ENCODE data around the gene LCN6.
"Not testable (repeated sequence)": the region's sequence is repeated elsewhere in the genome, so short reads cannot be mapped to it uniquely, and the experiment has no call there.

LCN6 gene

DNA sequence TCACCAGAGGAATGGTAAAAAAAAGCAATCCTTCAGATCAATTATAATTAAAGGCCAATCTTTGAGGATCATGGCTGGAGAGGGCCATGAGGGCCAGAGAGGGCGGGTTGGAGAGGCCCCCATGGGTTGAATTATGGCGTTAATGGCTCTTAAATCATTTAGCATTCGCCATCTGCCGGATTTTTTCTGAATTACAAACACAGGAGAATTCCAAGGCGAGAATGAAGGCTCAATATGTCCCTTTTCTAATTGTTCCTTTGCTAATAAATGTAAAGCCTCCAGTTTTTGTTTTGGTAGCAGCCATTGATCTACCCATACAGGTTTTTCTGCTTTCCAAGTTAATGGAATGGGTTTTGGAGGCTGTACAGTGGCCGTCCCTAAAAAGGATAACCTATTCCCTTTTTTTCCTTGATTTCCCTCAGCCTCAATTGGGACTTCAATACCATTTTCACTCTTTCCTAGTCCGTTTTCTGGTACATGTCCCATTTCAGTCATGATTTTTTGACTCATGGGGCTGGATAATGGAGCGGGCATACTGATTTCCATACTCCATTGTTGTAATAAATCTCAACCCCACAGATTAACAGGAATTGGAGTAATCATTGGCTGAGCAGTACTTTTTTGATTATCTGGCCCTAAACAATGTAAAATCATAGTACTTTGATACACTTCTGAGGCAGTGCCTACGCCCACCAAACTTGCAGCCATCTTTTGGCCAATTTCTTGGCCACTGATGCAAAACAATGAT, 36.1 kb upstream of the LCN6 start:
- DNase-seq (ENCODE audit: low spot score) = no peak

DNA sequence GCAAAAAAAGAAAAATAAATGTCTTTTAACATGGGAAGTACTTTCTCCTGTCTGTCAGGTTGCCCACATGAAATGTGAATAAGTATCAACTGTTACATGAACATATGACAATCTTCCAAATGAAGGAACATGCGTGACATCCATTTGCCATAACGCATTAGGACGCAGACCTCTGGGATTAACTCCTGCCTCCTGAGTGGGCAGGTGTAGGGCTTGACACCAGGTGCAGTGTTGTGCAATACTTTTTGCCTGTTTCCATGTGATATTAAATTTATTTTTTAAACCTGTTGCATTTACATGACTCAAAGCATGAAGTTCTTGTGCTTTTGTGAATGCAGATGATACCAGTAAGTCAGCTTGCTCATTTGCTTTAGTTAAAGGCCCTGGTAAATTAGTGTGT, 34.1 kb upstream of the LCN6 start:
- no peak for DNase-seq (ENCODE audit: low spot score)

DNA sequence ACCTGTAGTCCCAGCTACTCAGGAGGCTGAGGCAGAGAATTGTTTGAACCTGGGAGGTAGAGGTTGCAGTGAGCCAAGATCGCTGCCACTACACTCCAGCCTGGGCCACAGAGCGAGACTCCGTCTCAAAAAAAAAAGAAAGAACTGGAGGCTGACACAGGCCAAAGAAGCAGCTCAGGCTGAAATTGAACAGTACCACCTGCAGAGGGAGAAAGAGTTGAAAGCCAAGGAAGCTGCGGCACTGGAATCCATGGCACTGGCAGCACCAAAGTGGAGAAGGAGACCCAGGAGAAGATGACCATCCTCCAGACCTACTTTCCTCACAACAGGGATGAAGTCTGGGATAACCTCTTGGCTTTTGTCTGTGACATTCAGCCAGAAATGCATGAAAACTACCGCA, 31.5 kb upstream of the LCN6 start:
- DNase-seq (ENCODE audit: low spot score) = no peak

DNA sequence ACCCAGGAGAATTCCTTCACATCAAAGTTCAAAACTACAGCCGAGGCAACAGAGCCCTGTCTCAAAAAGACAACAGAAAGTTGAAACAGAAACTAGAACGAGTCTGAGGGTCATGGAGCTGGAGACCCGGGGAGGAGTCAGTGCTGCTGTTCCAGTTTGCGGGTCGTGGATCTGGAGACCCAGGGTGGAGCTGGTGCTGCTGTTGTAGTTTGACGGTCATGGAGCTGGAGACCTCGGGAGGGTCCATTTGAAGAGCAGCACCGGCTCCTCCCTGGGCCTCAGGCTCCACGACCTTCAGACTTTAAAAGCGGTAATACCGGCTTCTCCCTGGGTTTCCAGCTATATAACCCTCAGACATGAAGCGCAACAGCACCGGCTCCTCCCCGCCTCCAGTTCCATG, 29.0 kb upstream of the LCN6 start:
- DNase-seq (ENCODE audit: low spot score) = no peak

DNA sequence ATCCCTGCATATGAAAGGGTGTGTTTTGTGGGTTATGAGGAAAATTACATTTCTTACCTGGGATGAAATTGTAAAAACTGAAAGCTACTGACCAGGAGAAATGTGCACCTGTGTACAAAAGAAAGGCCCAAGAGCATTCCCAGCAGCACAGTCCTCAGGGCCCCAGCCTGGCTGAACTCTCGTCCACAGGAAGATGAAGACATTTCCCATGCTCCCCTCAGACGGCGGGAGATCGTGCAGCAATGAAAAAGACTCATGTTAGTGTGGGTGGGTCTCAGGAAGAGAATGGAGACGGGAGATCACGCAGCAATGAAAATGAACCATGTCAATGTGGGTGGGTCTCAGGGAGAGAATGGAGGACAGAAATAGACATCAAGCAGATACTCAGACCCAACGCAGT, 28.6 kb upstream of the LCN6 start:
- DNase-seq (ENCODE audit: low spot score) = no peak

DNA sequence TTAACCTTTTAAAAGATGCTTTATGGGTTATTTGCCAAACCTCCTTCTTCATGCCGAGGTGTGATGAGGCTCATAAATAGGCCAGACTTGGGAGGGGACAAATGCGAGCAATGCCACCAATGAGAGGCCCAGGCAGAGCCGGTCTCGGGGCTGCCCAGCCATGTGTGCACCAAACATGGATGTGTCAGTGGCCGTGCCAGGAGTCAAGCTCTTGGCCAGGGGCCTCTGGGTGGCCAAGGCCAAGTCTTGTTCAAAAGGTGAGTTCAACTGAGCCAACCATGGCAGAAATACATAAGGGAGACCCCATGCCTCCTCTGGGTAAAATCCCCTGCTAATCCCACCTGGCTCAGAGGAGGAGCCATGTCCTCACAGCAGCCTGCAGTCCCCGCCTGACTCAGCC, 26.9 kb upstream of the LCN6 start:
- DNase-seq (ENCODE audit: low spot score) = no peak

DNA sequence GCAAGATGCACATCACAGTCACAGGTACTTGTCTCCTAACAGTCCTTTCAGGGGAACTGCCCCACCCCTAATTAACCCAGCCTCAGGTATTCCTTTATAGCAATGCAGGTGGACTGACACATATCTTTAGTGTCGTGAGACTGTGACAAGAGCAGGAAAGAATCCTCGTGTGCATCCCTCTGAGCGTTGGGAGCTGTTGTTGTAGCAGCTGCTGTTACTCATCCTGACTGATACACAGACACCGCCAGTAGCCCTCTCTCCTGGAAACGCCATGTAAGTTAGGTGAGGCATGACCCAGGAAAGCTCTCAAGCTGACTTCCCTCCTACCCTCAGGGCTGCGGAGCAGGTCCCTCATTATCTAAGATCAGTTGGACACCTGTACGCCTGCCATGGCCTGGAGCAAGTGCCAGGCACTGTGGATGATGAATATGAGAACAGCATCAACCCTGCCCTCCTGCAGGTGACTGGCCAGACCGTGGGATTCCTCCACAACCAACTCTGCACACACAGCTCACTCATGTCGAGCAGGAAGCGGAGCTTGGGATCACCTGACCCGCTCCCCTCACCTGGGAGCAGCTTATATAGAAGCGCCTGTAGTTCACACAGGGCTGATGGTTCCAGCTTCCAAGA, 26.2 kb upstream of the LCN6 start:
- DNase-seq (ENCODE audit: low spot score) = no peak

DNA sequence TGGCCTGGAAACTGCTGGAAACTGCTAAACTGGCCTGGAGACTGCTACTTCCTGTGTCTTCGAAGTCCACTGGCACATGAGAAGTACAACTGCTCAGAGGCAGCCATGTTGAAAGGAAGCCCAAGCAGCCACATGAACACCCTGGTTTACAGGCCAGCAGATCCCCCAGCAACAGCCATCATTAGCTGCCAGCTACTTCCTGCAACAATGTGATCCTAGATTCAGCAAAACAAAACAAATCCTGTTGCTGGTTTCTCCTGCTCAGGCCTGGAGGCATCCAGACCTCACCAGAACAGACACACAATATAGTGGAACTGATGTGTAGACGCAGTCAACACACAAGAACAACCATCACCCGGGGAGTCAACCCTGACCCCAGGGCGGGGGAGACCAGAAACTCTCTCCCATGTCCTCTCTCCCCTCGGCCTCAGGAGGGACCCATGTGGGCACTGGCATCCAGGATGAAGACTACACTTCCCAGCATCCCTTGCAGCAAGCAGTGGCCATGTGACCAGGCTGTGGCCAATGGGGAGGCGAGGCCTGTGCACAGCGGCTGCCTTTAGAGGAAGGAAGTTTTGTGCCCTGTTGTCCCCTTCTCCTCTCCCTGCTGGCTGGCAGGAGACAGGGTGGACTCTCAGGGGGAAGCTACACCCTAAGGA, 25.2 kb upstream of the LCN6 start:
- DNase-seq (ENCODE audit: low spot score) = peak; percentile 73

DNA sequence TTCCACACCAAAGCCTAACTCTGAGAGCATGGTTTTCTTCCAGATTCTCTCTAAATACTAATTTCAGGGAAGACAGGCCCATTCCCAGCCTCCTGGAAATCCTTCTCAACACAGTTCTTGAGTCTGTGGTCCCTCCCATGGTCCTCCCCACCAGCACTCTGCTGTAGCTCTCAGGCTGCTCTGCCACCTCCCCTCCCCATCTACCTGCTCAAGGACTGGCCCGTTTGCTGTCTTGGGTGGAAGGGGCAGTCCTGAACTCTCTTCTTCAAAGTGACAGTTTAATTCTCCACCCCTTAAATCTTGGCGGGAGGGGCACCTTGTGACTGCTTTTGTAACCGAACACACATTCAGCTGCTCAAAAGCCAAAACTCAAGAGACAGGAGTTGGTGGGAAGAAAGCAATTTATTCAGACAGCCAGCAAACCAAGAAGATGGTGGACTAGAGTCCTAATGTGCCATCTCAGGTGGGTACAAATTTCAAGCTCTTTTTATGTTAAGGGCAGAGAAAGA, 23.6 kb upstream of the LCN6 start:
- no peak for DNase-seq (ENCODE audit: low spot score)

DNA sequence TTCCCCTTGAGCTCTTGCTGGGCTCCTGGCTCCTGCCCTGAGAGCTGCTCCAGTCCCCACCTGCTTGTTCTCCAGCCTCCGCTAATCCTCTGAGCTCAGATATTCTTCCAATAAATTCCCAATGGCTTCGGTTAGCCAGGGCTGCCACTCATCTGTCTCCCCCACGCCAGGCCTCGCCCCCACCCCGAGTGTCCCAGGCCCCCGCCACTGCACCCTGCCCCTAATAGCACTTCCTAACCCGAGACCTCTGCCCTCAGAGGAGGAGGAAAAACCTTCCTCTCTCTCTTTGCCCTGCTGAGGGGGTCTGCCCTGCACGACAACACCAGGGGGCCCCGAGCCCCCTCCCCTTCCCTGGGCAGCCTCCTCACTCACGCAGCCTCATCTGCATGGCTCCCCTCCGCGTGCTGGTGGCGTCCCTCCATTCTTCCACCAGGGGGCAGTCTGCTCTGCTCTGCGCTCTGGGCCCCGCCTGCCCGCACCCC, 21.4 kb upstream of the LCN6 start:
- peak; percentile 87 for DNase-seq (ENCODE audit: low spot score)

DNA sequence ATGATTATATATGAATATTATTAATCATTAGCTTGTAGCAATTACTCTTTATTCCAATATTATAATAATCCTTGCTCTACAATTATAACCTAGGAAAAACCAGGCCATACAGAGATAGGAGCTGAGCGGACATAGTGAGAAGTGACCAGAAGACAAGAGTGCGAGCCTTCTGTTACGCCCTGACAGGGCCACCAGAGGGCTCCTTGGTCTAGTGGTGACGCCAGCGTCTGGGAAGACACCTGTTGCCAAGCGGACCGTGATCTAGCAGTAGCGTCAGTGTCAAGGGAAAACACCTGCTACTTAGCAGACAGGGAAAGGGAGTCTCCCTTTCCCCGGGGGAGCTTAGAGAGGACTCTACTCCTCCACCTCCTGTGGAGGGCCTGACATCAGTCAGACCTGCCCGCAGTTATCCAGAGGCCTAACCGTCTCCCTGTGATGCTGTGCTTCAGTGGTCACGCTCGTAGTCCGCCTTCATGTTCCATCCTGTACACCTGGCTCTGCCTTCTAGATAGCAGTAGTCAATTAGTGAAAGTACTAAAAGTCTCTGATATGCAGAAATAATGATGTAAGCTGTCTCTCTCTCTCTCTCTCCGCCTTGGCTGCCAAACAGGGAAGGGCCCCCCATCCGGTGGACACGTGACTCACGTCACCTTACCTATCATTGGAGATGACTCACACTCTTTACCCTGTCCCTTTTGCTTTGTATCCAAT, 18.2 kb upstream of the LCN6 start:
- not testable (repeated sequence) for DNase-seq (ENCODE audit: low spot score)

DNA sequence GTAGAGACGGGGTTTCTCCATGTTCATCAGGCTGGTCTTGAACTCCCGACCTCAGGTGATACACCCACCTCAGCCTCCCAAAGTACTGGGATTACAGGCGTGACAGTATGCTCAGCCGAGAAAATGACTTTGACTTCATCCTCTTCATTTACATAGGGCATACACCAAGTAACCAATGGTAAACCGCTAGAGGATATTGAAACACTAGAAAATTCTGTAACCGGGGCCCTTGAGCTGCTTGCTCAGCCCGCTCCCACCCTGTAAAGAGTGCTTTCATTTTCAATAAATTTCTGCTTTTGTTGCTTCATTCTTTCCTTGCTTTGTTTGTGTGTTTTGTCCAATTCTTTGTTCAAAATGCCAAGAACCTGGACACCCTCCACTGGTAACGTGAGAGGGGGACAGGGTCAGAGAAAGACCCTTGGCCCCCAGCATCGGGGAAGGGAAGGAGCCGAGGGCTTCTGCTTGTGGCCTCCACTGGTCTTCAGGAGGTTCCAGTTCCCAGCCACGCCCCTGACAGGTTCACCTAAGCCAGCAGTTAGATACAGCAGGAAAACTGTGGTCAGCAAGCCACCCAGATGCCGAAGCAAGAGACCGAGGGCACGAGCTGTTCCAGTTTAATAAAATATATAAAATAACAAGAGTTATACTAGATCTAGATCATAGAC, 17.6 kb upstream of the LCN6 start:
- DNase-seq (ENCODE audit: low spot score) = not testable (repeated sequence)

DNA sequence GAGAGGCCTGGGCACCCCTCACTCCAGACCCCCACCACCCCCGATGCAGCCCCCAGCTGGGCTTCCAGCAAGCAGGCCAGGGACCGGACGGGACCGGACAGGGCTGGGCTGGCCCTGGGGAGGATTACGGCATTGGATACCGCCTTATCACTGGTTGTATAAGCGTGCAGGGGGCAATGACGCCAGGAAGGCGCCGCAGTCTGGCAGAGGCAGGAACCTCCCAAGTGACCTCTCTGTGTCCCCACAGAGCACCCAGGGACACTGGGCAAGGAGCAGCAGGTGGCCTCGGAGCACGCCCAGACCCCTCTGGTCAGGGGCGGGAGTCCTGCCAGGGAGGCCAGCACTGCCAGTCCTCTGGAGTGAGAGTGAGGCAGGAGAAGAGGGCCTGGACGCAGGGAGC, 16.7 kb upstream of the LCN6 start:
- DNase-seq (ENCODE audit: low spot score) = no peak

DNA sequence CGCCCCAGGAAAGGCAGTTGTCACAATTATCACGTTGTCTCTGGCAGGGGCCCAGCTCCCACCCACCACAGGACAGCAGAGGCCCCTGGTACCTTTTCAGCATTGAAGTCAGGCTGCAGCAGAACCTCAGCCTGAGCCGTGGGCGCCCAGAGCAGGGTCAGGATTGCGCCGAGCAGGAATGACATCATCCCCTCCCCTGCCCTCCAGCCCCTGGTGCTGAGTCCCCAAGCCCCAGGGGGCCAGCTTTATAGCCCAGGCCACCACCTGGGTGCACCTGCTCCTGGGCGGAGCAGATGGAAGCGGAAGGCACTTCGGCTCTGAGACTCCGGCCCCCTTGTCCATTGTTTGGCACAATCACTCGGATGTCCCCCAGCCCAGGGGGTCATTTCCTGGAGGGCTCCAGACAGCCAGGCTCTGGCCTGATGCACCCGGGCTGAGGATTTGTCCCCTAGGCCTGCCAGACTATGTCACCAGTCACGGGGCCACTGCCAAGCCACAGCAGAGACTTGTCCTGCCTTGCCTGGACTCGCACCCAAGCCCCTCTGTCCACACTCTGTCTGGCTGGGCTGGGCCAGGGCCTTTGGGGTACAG, 16.1 kb upstream of the LCN6 start, which contains the start of gene LCN15:
Gene LCN15 (minus strand): TSS at position 218 of the 591 bp plus-strand sequence. CDS start 30 bp downstream, at position 188.
- no peak for DNase-seq (ENCODE audit: low spot score)

DNA sequence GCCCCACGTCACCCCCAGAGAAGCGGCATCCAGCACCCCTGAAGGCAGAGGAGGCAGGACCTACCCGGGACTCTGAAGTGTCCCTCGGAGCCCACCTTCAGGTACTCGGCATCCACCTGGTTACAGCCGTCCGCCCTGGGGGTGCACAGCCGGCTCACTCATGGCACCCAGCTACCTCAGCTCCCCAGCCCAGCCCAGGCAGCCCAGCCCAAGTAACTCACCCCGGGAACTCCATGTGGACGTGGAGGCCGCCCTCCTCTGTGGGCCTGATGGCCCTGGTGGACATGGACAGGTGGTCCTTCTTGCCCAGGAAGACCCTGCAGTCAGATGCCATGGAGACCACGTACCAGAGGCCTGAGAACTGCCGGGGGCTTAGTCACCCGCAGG, 15.3 kb upstream of the LCN6 start:
- DNase-seq (ENCODE audit: low spot score) = no peak

DNA sequence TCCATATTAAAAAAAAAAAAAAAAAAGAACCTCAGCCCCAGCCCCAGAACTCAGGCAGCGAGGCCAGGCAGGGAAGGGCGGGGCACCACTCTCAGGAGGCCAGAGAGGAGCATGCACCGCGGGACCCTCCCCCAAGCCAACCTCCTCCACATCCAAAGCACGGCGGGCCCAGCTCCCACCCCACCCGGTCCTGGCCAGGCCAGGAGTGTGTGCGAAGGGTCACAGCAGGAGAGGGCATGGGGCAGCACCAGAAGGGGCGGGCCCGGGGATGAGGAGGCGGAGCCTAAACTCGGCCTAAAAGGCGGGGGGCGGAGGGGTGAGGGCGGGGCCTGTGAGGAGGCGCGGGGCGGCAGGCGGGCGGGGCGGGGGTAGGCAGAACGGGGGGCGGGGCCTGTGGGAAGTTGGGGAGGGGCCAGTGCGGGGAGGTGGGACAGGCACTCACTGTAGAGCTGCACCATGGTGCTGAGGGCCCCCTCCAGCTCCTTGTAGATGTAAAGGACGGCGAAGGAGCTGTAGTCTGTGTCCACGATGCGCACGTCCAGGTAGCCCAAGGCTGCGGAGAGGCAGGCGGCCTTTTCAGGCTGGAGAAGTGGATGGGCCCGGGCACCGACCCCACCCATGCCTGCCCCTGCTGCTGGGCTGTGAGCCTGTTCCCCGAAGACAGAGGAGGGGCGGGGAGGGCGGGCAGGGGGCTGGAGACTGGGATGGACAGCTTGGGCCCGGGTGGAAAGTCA, 14.8 kb upstream of the LCN6 start:
- DNase-seq (ENCODE audit: low spot score) = peak; percentile 72

DNA sequence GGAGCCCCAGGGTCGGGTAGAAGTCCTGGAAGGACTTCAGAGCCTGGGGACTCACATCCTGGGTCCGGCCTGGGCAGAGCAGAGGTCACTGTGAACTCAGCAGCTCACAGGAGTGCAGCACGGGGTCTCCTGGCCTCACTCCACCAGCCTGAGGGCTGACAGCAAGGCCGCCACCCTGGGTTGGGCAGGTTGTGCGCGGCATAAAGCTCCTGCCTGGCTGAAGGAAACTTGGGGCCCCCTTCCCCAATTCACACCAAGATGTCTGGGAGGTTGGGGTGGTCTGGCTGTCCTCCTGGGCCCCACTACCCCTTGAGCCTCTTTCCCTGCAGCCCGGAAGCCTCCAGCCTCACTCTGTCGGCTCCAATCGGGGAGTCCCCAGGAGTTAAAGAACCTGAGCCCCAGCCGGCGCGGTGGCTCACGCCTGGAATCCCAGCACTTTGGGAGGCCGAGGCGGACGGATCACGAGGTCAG, 13.9 kb upstream of the LCN6 start:
- no peak for DNase-seq (ENCODE audit: low spot score)

DNA sequence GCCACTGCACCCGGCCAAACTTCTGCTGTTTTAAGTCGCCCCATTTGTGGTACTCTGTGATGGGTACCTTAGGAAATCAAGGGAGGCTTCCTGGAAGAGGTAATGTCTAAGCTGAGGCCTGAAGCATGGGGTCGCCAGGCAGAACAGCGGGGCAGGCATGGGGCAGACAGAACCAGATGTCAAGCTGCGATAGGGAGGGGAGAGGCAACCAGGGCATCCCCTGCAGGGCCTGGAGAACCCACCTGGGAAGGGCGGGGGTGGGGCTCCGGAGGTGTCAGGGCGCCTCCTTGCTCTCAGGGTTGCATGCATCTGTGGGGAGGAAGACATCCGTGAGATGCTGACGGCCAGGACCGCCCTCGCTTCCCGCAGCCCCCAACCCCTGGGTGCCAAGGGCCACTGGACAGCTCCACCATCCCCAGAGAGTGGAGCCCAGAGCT, 13.2 kb upstream of the LCN6 start:
- no peak for DNase-seq (ENCODE audit: low spot score)

DNA sequence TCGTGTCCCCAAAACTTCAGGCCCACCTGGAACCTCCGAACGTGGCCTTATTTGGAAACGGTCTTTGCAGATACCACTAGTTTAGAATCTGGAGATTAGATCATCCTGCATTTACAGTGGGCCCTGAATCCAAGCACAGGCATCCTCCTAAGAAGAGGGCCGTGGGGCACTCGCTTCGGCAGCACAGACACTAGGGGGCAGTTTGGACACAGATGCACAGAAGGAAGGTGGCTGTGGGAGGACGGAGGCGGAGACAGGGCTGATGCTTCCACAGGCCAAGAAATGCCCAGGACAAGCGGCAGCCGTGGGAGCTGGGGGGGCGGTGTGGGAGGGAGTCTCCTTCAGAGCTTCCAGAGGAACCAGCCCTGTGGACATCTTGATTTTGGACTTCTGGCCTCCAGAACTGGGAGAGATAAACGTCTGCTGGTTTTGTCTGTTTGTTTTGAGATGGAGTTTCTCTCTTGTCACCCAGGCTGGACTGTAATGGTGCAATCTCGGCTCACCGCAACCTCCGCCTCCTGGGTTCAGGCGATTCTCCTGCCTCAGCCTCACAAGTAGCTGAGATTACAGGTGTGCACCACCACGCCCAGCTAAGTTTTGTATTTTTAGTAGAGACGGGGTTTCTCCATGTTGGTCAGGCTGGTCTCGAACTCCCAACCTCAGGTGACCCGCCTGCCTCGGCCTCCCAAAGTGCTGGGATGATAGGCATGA, 12.7 kb upstream of the LCN6 start:
- DNase-seq (ENCODE audit: low spot score) = peak; percentile 79

DNA sequence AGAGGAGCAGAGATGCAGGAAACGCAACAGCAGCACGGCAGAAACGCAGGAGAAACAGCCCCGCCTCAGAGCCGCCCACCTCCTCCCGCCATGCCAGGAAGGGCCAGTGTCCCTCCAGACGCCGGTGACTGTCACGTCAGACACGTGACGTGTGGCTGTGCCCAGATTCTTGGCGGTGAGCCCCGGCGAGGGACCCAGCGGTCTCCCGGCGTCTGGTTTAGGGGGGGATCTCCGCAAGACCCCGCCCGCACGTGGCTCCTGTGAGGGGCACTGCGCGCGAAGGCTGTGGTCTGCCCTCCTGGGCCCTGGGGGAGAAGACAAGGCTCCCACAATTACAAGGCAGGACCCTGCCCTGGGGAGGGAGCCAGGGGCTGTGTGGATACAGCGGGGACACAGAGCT, 12.1 kb upstream of the LCN6 start:
- no peak for DNase-seq (ENCODE audit: low spot score)
